CD4-positive, alpha-beta T cell treated with Interleukin-10 for 1 hour (primary cell): ENCODE results near the gene ZMAT2.
"Not testable (repeated sequence)": the region's sequence is repeated elsewhere in the genome, so short reads cannot be mapped to it uniquely, and the experiment has no call there.

Experiments
- DNase-seq: peaks from one replicate; pipeline ENCODE4 v3.0.0-alpha.2; 2020

Gene ZMAT2, protein sequence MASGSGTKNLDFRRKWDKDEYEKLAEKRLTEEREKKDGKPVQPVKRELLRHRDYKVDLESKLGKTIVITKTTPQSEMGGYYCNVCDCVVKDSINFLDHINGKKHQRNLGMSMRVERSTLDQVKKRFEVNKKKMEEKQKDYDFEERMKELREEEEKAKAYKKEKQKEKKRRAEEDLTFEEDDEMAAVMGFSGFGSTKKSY

DNA sequence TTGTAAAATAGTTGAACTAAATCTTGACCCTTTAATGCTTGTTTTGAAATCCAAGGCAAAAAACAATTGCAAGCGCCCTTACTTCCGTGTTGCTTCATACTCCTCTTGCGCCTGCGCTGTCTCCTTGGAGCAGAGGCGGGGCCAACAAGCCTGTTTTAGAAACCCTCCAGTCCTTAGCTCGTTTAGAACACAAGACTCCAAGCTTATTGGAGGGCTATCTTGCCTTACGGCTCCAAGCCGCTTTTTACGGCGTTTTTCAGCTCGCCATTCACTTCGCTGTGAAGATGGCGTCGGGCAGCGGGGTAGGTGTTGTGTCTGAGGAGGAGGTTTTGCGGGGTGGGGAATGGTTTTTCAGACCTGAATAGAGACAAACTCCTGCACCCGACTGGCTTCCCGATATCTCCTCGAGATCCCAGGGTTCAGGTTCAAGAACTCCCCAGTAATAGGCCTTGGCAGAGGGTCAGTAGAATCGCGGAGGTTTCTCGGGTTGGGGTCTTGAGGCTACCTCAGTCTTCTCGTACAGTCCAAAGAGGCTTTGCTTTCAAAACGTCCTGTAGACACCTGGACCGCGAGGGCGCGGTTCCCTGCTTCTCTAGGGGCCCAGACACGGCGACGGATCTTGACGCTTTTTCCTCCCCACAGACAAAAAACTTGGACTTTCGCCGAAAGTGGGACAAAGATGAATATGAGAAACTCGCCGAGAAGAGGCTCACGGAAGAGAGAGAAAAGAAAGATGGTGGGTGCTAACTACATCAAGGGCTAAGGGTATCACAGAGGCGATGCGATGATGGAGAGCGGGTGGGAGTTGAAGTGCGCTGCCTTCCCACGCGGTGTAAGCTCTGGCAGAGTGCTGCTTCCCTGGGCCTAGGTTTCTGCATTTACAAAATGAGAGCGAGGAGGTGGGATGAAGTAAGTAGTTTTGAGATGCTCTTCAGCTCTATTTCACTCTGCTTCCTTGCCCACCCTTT is at the start of gene ZMAT2:
Gene ZMAT2 (plus strand): TSS at position 271 of the 968 bp plus-strand sequence. CDS start 14 bp downstream, at position 285.
- DNase-seq: peak; percentile 96

DNA sequence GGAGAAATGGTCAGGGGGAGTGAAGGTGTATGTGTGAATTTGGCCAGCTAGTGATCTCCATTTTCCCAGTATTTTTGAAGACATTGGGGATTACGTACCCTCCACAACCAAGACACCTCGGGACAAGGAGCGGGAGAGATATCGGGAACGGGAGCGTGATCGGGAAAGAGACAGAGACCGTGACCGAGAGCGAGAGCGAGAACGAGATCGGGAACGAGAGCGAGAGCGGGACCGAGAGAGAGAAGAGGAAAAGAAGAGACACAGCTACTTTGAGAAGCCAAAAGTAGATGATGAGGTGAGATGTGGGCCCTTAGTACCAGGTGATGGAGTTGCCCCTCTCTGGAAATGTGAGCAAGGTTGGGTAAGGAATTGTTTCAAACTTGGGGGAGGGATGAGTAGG is 41.4 kb upstream of the ZMAT2 start:
- no peak for DNase-seq

DNA sequence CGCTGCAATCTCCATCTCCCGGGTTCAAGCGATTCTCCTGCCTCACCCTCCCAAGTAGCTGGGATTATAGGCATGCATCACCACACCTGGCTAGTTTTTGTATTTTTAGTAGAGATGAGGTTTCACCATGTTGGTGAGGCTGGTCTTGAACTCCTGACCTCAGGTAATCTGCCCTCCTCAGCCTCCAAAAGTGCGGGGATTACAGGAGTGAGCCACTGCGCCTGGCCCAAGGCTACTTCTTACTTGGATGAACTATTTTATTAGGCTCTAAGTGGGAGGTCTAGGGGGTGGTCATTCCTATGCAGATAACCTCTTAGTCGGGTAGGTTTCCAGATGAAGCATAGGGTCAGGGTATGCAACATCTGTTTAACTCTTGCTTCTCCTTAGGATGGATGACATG is 39.9 kb upstream of the ZMAT2 start:
- not testable (repeated sequence) for DNase-seq

DNA sequence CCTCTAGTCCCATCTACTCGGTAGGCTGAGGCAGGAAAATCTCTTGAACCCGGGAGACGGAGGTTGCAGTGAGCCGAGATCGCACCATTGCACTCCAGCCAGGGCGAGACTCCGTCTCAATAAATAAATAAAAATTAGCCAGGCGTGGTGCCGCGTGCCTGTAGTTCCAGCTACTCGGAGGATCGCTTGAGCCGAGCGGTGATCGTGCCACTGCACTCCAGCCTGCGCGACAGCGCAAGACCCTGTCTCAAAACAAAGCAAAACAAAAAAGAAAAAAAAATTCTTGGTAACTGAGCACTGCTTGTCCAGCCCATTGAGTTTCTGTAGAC is 36.3 kb upstream of the ZMAT2 start:
- DNase-seq: no peak

DNA sequence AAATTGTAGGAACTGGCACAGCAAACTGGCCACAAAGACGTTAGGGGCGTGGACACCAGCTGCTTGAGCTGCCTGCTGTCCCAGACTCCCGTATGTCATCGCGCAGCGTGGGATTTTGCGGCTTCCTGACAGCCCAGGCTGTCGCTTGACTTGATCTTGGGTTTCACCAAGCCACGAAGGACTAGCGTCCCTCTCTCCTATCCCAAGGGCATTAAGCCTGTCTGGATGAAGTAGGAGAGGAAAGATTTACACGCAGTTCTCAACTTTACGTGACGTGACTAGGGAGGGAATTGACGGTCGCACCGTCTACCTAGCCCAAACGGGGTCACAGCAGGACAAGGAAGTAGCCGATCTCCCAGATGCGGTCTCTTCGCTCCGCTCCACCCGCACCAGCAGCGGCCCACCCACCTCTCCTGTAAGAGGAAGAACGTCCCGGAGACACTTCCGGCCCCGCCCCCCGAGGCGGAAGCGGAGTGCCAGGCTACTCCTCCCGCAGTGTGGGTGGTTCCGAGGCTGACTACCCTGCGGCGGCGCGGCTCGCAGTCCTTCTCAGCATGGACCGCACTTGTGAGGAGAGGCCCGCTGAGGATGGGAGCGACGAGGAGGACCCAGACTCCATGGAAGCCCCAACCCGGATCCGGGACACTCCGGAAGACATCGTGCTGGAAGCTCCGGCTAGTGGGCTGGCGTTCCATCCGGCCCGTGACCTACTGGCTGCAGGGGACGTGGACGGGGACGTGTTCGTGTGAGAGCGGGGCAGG is 35.7 kb upstream of the ZMAT2 start, which contains the start of gene WDR55:
Gene WDR55 (plus strand): TSS at position 546 of the 761 bp plus-strand sequence. CDS start 9 bp downstream, at position 555.
- DNase-seq: peak; percentile 95

DNA sequence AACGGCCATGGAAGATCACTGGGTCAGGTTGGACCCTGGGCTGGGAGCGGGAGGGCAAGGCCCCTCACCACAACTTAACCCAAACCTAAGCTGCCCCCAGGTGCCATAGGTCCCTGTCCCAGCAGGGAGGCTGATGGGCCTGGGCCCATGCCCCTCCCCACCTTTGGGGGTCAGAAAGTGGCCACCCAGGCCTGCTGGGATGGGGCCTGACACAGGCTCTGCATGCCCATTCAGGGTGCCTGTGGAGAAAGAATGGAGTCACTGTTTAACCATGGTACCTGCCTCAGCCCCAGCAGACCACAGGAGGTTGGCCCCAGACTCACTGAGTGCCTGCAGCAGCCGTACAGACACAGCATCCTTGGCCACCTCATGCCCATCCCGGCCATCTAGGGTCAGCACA is 29.2 kb upstream of the ZMAT2 start:
- DNase-seq: not testable (repeated sequence)

DNA sequence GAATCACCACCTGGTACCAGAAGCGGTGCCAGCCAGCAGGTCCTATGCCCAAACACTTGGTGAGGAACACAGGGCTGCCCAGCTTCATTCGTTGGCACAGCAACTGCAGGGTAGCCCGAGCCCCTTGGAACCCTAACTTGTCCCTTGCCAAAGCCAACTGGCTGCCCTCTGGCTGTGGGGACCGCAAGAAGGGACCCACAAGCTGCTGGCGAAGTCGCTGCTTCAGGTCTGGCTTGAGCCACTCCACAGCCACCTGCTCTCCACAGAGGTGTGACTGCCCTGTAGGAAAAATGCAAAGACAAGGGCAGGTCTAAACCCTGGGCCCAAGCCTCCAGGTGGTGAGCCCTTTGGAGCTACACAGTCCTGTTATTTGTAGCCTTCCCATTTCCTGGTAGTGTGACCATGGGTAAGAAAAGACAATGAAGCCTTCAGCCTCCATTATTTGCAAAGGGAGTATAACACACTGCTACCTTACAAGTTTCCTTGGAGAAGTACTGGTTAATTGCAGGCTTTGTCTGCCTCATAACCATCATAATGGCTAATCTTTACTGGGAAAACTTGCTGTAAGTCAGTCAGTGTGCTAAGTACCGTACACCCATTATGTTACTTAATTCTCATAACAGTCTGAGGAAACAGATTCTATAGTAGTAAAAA is 28.6 kb upstream of the ZMAT2 start:
- DNase-seq: no peak

GRCh38 chr5:140672455-140673186 is 27.6 kb upstream of the ZMAT2 start:
- peak; percentile 20 for DNase-seq

DNA sequence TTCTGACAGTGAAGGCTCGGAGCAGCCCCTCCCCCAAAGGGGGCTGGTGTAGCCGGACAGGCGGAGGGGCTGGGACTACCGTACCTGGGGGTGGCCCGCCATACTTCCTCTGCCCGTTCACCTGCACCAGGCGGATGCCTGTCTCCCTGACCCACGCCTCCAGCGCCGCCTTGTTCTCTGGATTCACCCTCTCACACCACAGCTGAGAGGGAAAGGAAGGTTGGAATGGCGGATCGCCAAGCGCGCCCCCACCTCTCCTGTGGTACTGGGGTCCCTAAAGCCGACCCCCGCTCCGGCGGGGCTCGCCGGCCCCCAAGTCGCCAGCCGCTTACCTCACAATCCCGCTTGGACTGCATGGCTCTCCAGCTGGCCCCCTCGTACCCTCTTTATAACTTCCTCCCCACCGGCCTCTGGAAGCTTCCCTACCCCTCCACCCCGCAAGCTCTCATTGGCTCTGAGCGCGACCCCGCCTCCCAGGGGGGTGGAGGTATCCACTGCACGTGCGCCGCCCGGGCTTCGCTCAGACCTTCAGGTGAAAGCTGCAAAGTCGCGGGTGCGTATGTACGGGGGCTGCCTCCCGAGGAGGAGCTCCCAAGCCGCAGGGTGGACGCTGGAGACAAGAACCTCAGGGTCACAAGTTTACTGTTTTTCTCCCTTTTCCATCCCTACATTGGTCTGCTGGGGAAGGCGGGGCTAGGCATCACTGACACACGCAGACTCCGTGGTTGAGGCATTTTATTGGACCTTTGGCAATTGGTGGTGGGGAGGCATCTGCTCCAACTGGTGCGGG is 26.9 kb upstream of the ZMAT2 start, which contains the start of gene DND1:
Gene DND1 (minus strand): TSS at position 390 of the 790 bp plus-strand sequence. CDS start 34 bp downstream, at position 356.
- DNase-seq: no peak

- no peak for DNase-seq
Observed at GRCh38 chr5:140674211-140674610, 26.0 kb upstream of the ZMAT2 start.

DNA sequence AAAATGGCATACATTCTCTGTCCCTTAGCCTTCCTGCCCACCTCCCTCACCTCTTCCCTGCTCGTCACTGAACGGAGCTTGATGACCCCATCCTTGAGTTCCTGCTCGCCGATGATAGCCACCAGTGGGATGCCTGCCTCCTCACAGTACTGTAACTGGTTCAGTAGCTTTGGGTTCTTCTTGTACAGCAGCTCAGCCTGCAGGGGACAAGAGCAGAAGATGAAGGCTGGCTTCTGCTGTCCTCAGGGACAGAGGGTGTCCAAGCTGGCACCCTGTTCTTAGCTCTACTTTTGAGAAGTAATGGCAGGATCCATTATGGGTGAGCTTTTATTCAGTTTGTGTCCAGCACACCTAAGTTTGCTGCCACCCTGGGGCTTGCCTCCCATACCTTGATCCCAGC is 25.6 kb upstream of the ZMAT2 start:
- DNase-seq: no peak

- no peak for DNase-seq
Observed at GRCh38 chr5:140677947-140678346, 22.3 kb upstream of the ZMAT2 start.

DNA sequence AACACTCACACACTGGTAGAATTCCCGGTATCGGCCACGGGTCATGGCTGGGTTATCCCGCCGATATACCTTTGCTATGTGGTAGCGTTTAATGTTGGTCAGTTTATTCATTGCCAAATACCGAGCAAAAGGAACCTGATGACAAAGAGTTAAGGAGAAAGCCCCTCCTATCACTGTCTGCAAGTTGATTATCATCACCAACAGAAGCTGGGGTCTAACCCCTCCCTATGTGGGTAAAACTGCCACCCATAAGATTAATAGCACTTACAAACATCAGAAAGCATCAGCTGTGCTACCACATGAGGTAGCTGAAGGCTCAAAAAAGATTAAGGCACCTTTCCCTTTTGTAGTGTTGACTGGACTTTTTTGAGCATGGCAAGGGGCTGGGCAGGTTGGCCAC is 21.3 kb upstream of the ZMAT2 start:
- no peak for DNase-seq

DNA sequence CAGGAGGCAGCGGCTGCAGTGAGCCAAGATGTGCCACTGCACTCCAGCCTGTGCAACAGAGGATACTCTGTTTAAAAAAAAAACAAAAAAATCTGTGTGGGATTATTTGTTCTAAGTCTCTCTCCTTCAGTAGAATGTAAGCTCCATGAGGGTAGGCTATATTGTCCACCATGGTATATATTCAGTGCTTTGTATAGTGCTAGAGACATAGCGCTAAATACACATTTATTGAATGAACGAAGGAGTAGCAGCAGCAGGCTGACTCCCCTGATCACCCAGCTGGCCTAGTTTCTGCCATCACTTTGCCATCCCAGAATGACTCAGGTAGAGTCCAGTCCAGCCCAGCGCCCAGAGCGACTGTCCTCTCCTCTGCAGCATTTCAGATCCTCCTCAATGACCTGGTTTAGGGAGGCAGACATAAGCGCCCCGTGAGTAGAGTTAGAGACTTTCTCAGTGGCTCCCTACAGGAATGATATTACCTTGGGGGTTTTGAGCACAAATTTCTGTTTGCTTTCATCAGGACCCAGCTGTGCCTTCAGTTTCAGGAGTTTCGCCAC is 9.8 kb upstream of the ZMAT2 start:
- no peak for DNase-seq

DNA sequence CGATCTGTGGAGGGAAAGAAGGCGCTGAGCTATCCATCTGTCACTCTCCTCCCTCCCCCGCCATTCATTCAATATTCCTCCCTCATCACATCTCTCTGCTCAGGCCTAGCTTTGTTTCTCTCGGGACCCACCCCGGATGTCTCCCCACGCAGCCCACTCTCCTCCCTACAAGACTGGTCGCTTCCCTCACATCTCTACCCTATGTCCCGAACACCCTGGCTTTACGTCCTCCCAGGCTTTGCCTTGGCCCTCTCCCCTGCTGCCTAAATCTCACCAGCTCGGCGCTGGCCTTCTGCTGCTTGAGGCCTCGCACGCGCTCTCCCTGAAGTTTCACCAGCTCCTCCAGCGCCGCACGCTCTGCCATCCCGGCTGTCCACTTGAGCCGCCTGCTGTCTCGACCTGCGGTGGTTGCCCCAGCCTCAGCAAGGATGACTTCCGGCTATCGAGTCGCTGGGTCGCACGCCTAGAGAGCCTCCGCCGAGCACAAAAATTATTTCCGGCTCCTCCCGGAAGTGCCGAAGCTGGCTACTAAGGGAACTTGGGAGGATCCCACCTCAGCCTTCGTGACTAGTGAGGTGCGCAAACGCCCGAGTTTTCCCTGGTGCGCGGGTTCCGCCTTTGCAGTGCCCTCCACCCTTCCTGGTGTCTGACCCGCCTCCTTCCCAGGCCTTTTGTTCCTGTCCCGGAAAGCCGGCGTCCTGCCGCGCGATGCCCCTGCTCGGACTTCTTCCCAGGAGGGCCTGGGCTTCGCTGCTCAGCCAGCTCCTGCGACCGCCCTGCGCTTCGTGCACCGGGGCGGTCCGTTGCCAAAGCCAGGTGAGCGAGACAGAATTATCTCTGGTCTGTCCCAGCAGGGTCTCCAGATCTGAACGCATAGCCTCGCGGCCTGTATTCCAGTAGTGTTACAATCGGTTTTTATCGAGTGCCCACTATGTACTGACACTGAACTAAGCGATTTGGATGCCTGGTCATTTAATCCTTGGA is 9.0 kb upstream of the ZMAT2 start, which contains the start of the genes HARS1 and HARS2:
Gene HARS1 (minus strand): TSS at position 430 of the 984 bp plus-strand sequence. CDS start 66 bp downstream, at position 364.
Gene HARS2 (plus strand): TSS at position 515 of the 984 bp plus-strand sequence. CDS start 194 bp downstream, at position 709.
- DNase-seq: peak; percentile 87

DNA sequence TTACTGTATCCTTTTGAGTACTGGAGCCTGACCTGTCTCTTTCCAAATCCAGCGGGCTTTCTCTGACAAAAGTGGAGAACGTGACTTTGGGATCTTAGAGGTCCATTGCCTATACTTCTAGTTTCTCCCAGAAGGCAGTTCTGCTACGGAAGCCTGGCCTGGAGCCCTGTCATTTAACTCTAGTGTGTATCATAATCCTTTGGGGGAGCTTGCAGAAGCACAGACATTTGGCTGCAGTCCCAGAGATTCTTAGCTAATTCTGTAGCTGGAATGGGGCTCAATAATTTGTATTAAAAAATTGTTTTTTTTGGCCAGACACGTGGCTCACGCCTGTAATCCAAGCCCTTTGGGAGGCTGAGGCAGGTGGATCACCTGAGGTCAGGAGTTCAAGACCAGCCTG is 6.0 kb upstream of the ZMAT2 start:
- no peak for DNase-seq

- no peak for DNase-seq
Observed at GRCh38 chr5:140696891-140697492, 3.3 kb upstream of the ZMAT2 start.

DNA sequence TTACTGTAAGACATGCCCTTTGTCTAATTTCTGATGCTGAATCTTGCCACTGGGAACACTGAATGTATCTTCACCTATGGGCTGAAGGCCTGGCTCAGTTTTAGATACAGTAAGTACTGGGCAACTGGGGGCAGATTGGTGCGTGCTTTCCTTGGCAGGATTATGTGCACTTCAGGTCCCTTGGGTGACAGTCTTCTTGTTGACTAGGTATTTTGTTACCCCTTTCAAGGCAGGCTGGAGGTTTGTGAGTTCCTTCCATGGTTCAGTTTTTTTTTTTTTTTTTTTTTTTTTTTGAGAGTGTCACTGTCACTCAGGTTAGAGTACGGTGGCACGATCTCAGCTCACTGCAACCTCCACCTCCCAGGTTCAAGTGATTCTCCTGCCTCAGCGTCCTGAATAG is 7.6 kb downstream of the ZMAT2 start:
- no peak for DNase-seq

DNA sequence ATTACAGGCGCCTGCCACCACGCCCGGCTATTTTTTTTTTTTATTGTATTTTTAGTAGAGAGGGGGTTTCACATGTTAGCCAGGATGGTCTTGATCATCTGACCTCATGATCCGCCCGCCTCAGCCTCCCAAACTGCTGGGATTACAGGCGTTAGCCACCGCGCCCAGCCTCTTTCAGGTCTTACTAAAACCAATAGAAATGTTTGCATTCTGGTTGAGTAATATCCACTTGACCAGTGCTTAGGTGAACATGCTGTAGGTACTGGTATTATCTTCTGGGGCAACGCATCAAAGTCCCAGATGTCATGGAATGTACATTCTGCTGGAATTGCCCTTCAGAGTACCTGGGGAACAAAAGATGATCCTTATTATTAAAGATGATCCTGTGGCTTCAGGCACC is 8.5 kb downstream of the ZMAT2 start:
- DNase-seq: not testable (repeated sequence)
